ENCODE results near the gene DLG2. TPM values are rescaled to one million over a fixed set of nuclear protein-coding genes. Genes with fewer than 3 reads are reported as not detected.

DLG2 gene
- total and polyA plus RNA-seq, 12 donors, result 1.0 to 14.8 (median 7.4) TPM

DNA sequence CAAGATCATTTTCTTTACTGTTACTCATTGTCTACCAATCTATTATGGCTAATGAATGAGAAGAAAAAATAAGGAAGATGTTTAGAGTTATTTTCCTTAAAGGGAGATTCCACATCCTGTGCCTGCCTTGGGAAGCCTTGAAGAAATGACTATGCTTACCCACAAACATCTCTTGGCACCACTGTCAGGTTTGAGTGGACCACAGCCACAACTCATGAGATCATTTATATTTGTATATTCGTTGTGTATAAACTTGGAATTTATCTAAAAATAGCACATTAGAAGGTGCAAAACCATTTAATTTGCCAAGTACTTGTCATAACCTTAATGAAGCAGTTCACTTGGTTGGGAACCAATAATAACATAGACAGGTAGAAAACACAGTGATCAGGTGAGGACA lies 740.8 kb downstream of the DLG2 start:
- 2 to 3% methylated on average over 1 of the region's 1 CpG for WGBS, 2 donors
- H3K27me3 ChIP-seq, result no peaks in the 10 kb centered on the region
- no peaks in the 10 kb centered on the region for H3K9me3 ChIP-seq
- peak overlapping the region in 4 of 10 donors; percentile 44 to 70 (median 55) for H3K27ac ChIP-seq
- H3K4me1 ChIP-seq, result peaks cover 0 to 14% (median 4%) of the 10 kb centered on the region in 9 donors
- DNase-seq (peak in 1 of 2 donors; percentile 13), ATAC-seq (peak in 7 of 8 donors; percentile 46 to 92 (median 67))
- TF ChIP-seq, protein P1, sequence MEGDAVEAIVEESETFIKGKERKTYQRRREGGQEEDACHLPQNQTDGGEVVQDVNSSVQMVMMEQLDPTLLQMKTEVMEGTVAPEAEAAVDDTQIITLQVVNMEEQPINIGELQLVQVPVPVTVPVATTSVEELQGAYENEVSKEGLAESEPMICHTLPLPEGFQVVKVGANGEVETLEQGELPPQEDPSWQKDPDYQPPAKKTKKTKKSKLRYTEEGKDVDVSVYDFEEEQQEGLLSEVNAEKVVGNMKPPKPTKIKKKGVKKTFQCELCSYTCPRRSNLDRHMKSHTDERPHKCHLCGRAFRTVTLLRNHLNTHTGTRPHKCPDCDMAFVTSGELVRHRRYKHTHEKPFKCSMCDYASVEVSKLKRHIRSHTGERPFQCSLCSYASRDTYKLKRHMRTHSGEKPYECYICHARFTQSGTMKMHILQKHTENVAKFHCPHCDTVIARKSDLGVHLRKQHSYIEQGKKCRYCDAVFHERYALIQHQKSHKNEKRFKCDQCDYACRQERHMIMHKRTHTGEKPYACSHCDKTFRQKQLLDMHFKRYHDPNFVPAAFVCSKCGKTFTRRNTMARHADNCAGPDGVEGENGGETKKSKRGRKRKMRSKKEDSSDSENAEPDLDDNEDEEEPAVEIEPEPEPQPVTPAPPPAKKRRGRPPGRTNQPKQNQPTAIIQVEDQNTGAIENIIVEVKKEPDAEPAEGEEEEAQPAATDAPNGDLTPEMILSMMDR (IDR thresholded peaks at IDR 0.05), result no peak
- no peaks in the 10 kb centered on the region for H3K36me3 ChIP-seq
- intact Hi-C loops (cut with DNase I), result no loop called here
- no peak overlapping the region for H3K4me3 ChIP-seq

DNA sequence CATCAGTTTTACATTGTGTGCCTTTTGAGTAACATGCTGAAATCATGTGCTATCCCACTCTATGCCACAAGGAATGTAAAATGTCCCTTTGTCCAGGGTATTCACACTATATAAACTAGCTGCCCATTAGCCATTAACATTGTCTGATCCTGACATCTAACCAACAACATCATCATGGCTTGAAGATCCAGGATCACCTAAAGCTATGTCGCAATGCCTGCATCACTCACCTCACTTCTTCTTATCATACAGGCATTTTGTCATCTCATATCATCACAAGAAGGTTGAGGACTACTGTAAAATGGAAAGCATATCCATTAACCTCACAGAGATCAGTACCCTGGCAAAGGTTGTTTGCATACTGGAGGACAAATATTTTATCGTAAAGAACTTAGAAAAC lies 742.3 kb downstream of the DLG2 start:
- intact Hi-C loops (cut with DNase I), result no loop called here
- 87 to 90% methylated on average over 2 of the region's 2 CpGs for WGBS, 2 donors

DNA sequence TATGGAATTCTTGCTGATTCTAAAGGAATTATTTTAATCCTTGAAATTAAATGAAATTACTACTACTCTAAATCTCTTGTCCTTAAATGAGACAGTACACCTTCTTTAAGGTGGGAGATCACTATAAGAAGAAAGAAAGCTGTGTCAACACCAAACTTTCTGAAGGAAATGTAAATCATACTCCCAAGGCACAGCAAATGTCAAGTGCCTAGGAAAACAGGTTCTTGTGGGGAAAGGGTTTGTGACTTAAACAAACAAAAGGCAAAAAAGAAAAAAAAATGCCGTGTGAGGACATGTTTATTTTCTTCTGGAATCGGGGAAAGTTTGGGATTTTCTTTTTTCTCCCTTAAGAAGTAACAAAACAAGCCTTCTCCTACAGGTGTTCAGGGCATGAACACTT lies 745.1 kb downstream of the DLG2 start:
- intact Hi-C loops (cut with DNase I), result no loop called here
- no peaks in the 10 kb centered on the region for H3K27me3 ChIP-seq

More for the DNA sequence above, 742.3 kb downstream of the DLG2 start:
- Histone ChIP-seq H3K27me3 (no peaks in the 10 kb centered on the region), H3K27ac (peak overlapping the region in 1 of 10 donors; percentile 70), H3K9me3 (no peaks in the 10 kb centered on the region), H3K4me3 (no peak overlapping the region), H3K4me1 (peaks cover 0 to 14% (median 4%) of the 10 kb centered on the region in 9 donors), H3K36me3 (no peaks in the 10 kb centered on the region)
- ATAC-seq, result no peak
- TF ChIP-seq, protein P1 (IDR thresholded peaks at IDR 0.05), result no peak
- DNase-seq, result no peak

DNA sequence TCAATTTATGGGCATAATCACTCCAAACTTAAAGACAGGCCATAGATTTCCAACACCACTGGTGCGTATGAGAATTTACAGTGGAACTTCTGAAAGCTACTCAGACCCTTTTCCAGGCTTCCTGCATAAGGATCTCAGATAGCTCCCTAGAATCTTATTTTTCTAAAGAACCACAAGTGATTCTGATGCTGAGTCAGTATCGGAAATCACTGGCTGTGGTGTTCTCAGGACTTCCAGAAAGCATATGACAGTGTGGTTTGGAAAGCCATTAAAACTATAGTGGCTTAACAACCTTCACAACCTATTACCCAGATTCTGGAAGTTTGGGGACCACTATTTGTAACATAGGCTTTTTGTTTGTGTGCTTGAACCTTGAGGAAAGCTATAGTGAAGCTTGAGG lies 756.0 kb downstream of the DLG2 start:
- peaks cover 0 to 7% (median 1%) of the 10 kb centered on the region in 9 donors for H3K4me1 ChIP-seq
- H3K9me3 ChIP-seq, result peaks cover 0 to under 1% (median 0%) of the 10 kb centered on the region in 11 donors
- no peak overlapping the region for H3K4me3 ChIP-seq
- H3K36me3 ChIP-seq, result no peaks in the 10 kb centered on the region
- WGBS, 2 donors, result 93 to 97% methylated on average over 2 of the region's 2 CpGs
- intact Hi-C loops (cut with DNase I), result no loop called here
- no peaks in the 10 kb centered on the region for H3K27me3 ChIP-seq
- DNase-seq (no peak), ATAC-seq (no peak)
- H3K27ac ChIP-seq, result no peak overlapping the region
- TF ChIP-seq, protein P1 (IDR thresholded peaks at IDR 0.05), result no peak

More for the DNA sequence above, 745.1 kb downstream of the DLG2 start:
- Histone ChIP-seq H3K9me3 (peaks cover 0 to 9% (median 0%) of the 10 kb centered on the region in 11 donors), H3K36me3 (no peaks in the 10 kb centered on the region), H3K4me1 (peaks cover 0 to 11% (median 4%) of the 10 kb centered on the region in 9 donors), H3K4me3 (no peak overlapping the region), H3K27ac (no peak overlapping the region)
- DNase-seq (no peak), ATAC-seq (no peak)
- TF ChIP-seq, protein P1 (IDR thresholded peaks at IDR 0.05), result no peak
- 58 to 68% methylated on average over 2 of the region's 2 CpGs for WGBS, 2 donors

Measured in heart right ventricle (tissue), 16 donors.